HepG2 (cell line): Measurements from ENCODE around the gene MAP2K3. TPM values are rescaled to one million over a fixed set of nuclear protein-coding genes. Genes with fewer than 3 reads are reported as not detected.
"Not testable (repeated sequence)": the region's sequence is repeated elsewhere in the genome, so short reads cannot be mapped to it uniquely, and the experiment has no call there.

Experiments
- ATAC-seq: fragments of 200-7000 bp; cut with Tn5 transposase; 3 replicates; pipeline ENCODE4 v1.9.1; 2020; ENCODE audit warnings: mild to moderate bottlenecking, moderate library complexity
- BruUV-seq: library from RNA; stranded (reverse); fragments of 400-500 nt; replicated peaks from 2 replicates; lab custom pipeline; 2021; lab: Mats Ljungman, UMichigan
- CTCF ChIA-PET: fragments of 300-600 bp; formaldehyde crosslinking; extraction: SDS; loops from one replicate; lab custom pipeline; 2021; ENCODE audit warnings: low total read pairs, inconsistent platforms, low intra/inter-chr PET ratio; lab: Yijun Ruan, JAX
- POLR2A ChIA-PET: fragments of 350-600 bp; sonication (Branson Sonifier 250); formaldehyde crosslinking; loops from one replicate; lab custom pipeline; 2020; ENCODE audit warnings: antibody characterized with exemption, inconsistent platforms; lab: Yijun Ruan, JAX
- DNase-seq: peaks from one replicate; pipeline ENCODE4 v3.0.0-alpha.2; 2015; ENCODE audit warnings: low spot score
- FAIRE-seq: peaks from 3 replicates; lab custom pipeline; 2011; peaks lifted over from hg19 to GRCh38; lab: Jason Lieb, UNC
- H2AFZ ChIP-seq: one replicate; pipeline ENCODE4 v1.6.1; 2011; ENCODE audit warnings: low read length, inconsistent platforms
- H3K27ac ChIP-seq: fragments of 300-600 bp; 3 replicates; pipeline ENCODE4 v1.8.0; 2011; ENCODE audit warnings: mixed run types, mild to moderate bottlenecking, mixed read lengths, low read length, inconsistent platforms; ENCODE audit not compliant: insufficient read depth; ENCODE audit errors: extremely low read length
- H3K27me3 ChIP-seq, 2 experiments: fragments of 200-600 bp in 1 of 2; 2 replicates in 1 of 2; 3 replicates in 1 of 2; pipeline versions ENCODE4 v1.6.0 to v1.8.0; 2011; ENCODE audit warnings: low read length in 2 of 2, mild to moderate bottlenecking in 2 of 2, moderate library complexity in 2 of 2, inconsistent platforms in 1 of 2; ENCODE audit not compliant: insufficient read depth in 2 of 2, control insufficient read depth in 1 of 2
- H3K36me3 ChIP-seq, 2 experiments: fragments of 200-600 bp in 1 of 2; replicated peaks in 1 of 2; 2 replicates in 1 of 2; 3 replicates in 1 of 2; pipeline versions ENCODE4 v1.5.1 to v1.8.0; 2011; ENCODE audit warnings: low read length in 2 of 2, inconsistent platforms in 1 of 2; ENCODE audit not compliant: insufficient read depth in 2 of 2, control insufficient read depth in 1 of 2
- H3K4me1 ChIP-seq: 2 replicates; pipeline ENCODE4 v1.5.1; 2012; ENCODE audit warnings: low read length, inconsistent platforms; ENCODE audit not compliant: insufficient read depth
- H3K4me2 ChIP-seq: 2 replicates; pipeline ENCODE4 v1.6.0; 2011; ENCODE audit warnings: low read depth, low read length, inconsistent platforms
- H3K4me3 ChIP-seq, 3 experiments: fragments of 200-600 bp in 1 of 3; sonication (generic), shearing (Covaris generic) in 1 of 3; replicated peaks in 1 of 3; 2 replicates each; pipeline ENCODE4 v1.5.1; 2011 to 2016; ENCODE audit warnings: low read length in 3 of 3, inconsistent platforms in 2 of 3, low read depth in 2 of 3, mild to moderate bottlenecking in 2 of 3, control low read depth in 1 of 3, mixed read lengths in 1 of 3; ENCODE audit not compliant: insufficient read depth in 1 of 3
- H3K79me2 ChIP-seq: one replicate; pipeline ENCODE4 v1.6.1; 2011; ENCODE audit warnings: low read length, inconsistent platforms; ENCODE audit not compliant: insufficient read depth
- H3K9ac ChIP-seq: 2 replicates; pipeline ENCODE4 v1.6.0; 2011; ENCODE audit warnings: mild to moderate bottlenecking, low read depth, low read length, inconsistent platforms; ENCODE audit not compliant: insufficient read depth
- H3K9me3 ChIP-seq: 2 replicates; pipeline ENCODE4 v1.5.1; 2012; ENCODE audit warnings: mild to moderate bottlenecking, low read length
- H4K20me1 ChIP-seq: 2 replicates; pipeline ENCODE4 v1.6.0; 2011; ENCODE audit warnings: inconsistent platforms, mild to moderate bottlenecking, low read length, moderate library complexity; ENCODE audit not compliant: insufficient read depth
- WGBS: methylation state at CpG from one replicate; pipeline ENCODE4 v1.1.6; 2017; ENCODE audit warnings: low lambda C conversion rate; 5-methylcytosine and 5-hydroxymethylcytosine counted together
- in situ Hi-C: cut with HindIII; loops from 2 replicates; pipeline ENCODE4 v1.10.0; 2017; ENCODE audit warnings: low pct_unique_long_range_greater_than_20kb; ENCODE audit not compliant: extremely low pct_ligation_motif_present
- intact Hi-C: fragments of 100-400 bp; cut with micrococcal nuclease; formaldehyde crosslinking; loops from one replicate; pipeline ENCODE4 v1.10.0; 2022; ENCODE audit not compliant: unreplicated experiment
- polyA plus RNA-seq, 8 experiments: library from polyadenylated mRNA; depleted of rRNA in 3 of 8; stranded (reverse) in 7 of 8; unstranded in 1 of 8; fragments of >200 nt; fragmentation: Illumina TruSeq in 4 of 8; extraction: Trizol in 4 of 8; gene quantifications; 2 replicates each; pipeline versions ENCODE4 v1.2.1 to v1.2.3, GENCODE V29; 2011 to 2016; ENCODE audit warnings: low read depth in 4 of 8, missing spikeins in 1 of 8, mixed read lengths in 1 of 8; ENCODE audit not compliant: insufficient read depth in 1 of 8
- total RNA-seq, 5 experiments: library from RNA; depleted of rRNA; stranded (reverse); fragments of >200 nt; fragmentation: Illumina TruSeq; extraction: Trizol; gene quantifications; 2 replicates each; pipeline ENCODE4 v1.2.3, GENCODE V29; 2016; ENCODE audit warnings: low read depth in 1 of 5

Gene MAP2K3
- total and polyA plus RNA-seq, 2 of the 13 experiments (the other 11 are each of a cell fraction or from before 2014, with no cell fraction given), result 20.5 to 27.4 TPM

DNA sequence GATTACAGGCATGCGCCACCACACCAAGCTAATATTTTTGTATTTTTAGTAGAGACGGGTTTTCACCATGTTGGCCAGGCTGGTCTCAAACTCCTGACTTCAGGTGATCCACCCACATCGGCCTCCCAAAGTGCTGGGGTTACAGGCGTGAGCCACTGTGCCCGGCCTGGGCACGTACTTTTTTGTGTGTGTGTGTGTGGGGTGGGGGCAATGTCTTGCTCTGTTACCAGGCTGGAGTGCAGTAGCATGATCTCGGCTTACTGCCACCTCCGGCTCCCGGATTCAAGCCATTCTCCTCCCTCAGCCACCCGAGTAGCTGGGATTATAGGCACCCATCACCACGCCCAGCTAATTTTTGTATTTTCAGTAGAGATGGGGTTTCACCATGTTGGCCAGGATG, 55.1 kb downstream of the MAP2K3 start:
- H3K9me3 ChIP-seq, H3K9ac ChIP-seq, CTCF ChIA-PET, BruUV-seq, intact Hi-C loops, H3K27ac ChIP-seq, H3K36me3 ChIP-seq, H3K4me3 ChIP-seq, FAIRE-seq, H3K79me2 ChIP-seq, in situ Hi-C loops, H3K27me3 ChIP-seq, ATAC-seq, H4K20me1 ChIP-seq, POLR2A ChIA-PET, H3K4me2 ChIP-seq, H2AFZ ChIP-seq, DNase-seq: not testable (repeated sequence)
- peaks cover 13% of the 10 kb centered on the region for H3K4me1 ChIP-seq
- 49% methylated on average over 11 of the region's 11 CpGs for WGBS

DNA sequence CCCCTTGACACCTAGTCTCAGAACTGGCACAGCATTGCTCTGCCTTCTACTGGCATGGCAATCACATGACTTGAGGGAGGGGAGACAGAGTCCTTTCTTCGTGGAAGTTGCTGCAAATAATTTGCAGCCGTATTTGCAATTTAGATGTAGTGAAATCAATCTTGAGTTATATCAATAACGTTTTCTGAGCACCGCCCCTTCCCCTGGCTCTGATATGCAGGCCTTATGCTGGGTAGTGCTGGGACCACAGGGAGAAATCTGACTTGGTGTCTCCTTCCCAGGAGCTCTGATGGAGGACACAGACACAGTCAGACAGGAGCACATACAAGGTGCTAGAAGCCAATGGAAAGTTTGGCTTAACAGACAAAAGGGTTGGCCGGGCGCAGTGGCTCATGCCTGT, 55.9 kb downstream of the MAP2K3 start:
- H4K20me1 ChIP-seq, H3K79me2 ChIP-seq, H3K27ac ChIP-seq, H3K9ac ChIP-seq, H3K4me3 ChIP-seq, H3K36me3 ChIP-seq, H2AFZ ChIP-seq, ATAC-seq, CTCF ChIA-PET, DNase-seq, POLR2A ChIA-PET, in situ Hi-C loops, FAIRE-seq, H3K9me3 ChIP-seq, H3K27me3 ChIP-seq, intact Hi-C loops, BruUV-seq, H3K4me2 ChIP-seq: not testable (repeated sequence)
- WGBS, result 22% methylated on average over 6 of the region's 6 CpGs
- peaks cover 13% of the 10 kb centered on the region for H3K4me1 ChIP-seq

DNA sequence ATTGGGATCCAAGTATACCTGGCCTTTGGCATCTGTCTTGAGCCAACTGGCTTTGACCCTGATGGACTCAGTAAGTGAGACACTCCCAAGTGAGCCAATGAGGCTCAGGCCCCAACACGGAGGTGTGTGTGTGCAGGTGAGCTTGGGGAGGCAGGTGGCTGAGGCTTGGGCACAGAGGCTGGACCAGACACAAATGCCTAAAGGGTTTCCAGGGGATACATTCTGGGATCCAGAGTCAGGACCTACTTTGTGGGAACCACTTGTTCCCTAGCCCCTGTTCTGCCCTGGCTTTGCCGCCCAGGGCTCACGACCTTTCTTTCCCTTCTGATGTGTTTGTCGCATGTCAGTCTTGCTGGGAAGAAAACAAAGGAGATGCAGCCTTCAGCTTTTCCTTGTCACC, 56.8 kb downstream of the MAP2K3 start:
- H3K4me3 ChIP-seq, DNase-seq, intact Hi-C loops, ATAC-seq, in situ Hi-C loops, CTCF ChIA-PET, H3K9me3 ChIP-seq, POLR2A ChIA-PET, H2AFZ ChIP-seq, H4K20me1 ChIP-seq, H3K4me2 ChIP-seq, H3K36me3 ChIP-seq, BruUV-seq, H3K27ac ChIP-seq, H3K27me3 ChIP-seq, H3K9ac ChIP-seq, H3K79me2 ChIP-seq, FAIRE-seq: not testable (repeated sequence)
- H3K4me1 ChIP-seq, result peaks cover 13% of the 10 kb centered on the region
- WGBS, result no CpG with 5 or more reads among the region's 4 CpGs
